ENCODE data around the gene MIB2. TPM values are rescaled to one million over a fixed set of nuclear protein-coding genes. Genes with fewer than 3 reads are reported as not detected.
"Not testable (repeated sequence)": the region's sequence is repeated elsewhere in the genome, so short reads cannot be mapped to it uniquely, and the experiment has no call there.

MIB2 gene
- total RNA-seq, 4 donors from 2014 or later: 80.0 to 99.8 (median 96.6) TPM

GRCh38 chr1:1582585-1583346, 32.5 kb upstream of the MIB2 start:
- intact Hi-C loops (cut with DNase I): no loop called here
- H3K27ac ChIP-seq: no peak overlapping the region
- WGBS, 2 donors: 55 to 61% methylated on average over 5 to 6 of the region's 9 CpGs

GRCh38 chr1:1583347-1584010, 31.8 kb upstream of the MIB2 start:
- intact Hi-C loops (cut with DNase I): no loop called here
- TF ChIP-seq POLR2A (IDR thresholded peaks at IDR 0.05): no peak
- TF ChIP-seq, protein P1, sequence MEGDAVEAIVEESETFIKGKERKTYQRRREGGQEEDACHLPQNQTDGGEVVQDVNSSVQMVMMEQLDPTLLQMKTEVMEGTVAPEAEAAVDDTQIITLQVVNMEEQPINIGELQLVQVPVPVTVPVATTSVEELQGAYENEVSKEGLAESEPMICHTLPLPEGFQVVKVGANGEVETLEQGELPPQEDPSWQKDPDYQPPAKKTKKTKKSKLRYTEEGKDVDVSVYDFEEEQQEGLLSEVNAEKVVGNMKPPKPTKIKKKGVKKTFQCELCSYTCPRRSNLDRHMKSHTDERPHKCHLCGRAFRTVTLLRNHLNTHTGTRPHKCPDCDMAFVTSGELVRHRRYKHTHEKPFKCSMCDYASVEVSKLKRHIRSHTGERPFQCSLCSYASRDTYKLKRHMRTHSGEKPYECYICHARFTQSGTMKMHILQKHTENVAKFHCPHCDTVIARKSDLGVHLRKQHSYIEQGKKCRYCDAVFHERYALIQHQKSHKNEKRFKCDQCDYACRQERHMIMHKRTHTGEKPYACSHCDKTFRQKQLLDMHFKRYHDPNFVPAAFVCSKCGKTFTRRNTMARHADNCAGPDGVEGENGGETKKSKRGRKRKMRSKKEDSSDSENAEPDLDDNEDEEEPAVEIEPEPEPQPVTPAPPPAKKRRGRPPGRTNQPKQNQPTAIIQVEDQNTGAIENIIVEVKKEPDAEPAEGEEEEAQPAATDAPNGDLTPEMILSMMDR (IDR thresholded peaks at IDR 0.05): no peak

More at GRCh38 chr1:1582585-1583346, 32.5 kb upstream of the MIB2 start:
- Histone ChIP-seq H3K36me3 (no peaks in the 10 kb centered on the region), H3K4me3 (no peak overlapping the region), H3K27me3 (peaks cover 0 to 73% (median 0%) of the 10 kb centered on the region in 4 donors), H3K4me1 (peaks cover 0 to 8% (median 0%) of the 10 kb centered on the region in 3 donors), H3K9me3 (no peaks in the 10 kb centered on the region)
- no peak for DNase-seq
- TF ChIP-seq POLR2A (IDR thresholded peaks at IDR 0.05): no peak

DNA sequence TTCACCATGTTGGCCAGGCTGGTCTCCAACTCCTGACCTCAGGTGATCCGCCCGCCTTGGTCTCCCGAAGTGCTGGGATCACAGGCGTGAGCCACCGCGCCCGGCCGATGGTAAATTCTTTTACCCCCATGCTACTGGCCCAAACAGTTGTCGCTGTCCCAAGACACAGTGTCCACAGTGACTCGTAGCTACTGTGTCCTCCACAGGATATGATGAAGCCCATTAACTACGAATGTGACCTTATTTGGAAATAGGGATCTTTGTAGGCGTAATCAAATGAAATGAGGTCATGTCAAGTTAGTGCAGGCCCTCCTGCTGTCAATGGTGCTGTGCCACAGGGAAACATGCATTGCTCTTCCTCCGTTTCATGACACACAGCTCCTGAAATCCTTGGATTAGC, 23.8 kb upstream of the MIB2 start:
- TF ChIP-seq POLR2A (IDR thresholded peaks at IDR 0.05): no peak
- TF ChIP-seq, protein P1 (IDR thresholded peaks at IDR 0.05): no peak
- intact Hi-C loops (cut with DNase I): no loop called here
- H3K9me3 ChIP-seq: no peaks in the 10 kb centered on the region
- no peak overlapping the region for H3K27ac ChIP-seq
- H3K36me3 ChIP-seq: no peaks in the 10 kb centered on the region
- peaks cover 0 to 54% (median 0%) of the 10 kb centered on the region in 4 donors for H3K27me3 ChIP-seq
- no peak overlapping the region for H3K4me3 ChIP-seq
- H3K4me1 ChIP-seq: no peaks in the 10 kb centered on the region
- WGBS, 2 donors: 77 to 98% methylated on average over 9 to 10 of the region's 13 CpGs
- no peak for DNase-seq

More at GRCh38 chr1:1583347-1584010, 31.8 kb upstream of the MIB2 start:
- peaks cover 0 to 72% (median 0%) of the 10 kb centered on the region in 4 donors for H3K27me3 ChIP-seq
- H3K27ac ChIP-seq: no peak overlapping the region
- DNase-seq: no peak
- no peaks in the 10 kb centered on the region for H3K9me3 ChIP-seq
- H3K4me1 ChIP-seq: peaks cover 0 to 8% (median 0%) of the 10 kb centered on the region in 3 donors
- 83 to 86% methylated on average over 21 of the region's 23 CpGs for WGBS, 2 donors
- H3K36me3 ChIP-seq: no peaks in the 10 kb centered on the region
- H3K4me3 ChIP-seq: no peak overlapping the region

DNA sequence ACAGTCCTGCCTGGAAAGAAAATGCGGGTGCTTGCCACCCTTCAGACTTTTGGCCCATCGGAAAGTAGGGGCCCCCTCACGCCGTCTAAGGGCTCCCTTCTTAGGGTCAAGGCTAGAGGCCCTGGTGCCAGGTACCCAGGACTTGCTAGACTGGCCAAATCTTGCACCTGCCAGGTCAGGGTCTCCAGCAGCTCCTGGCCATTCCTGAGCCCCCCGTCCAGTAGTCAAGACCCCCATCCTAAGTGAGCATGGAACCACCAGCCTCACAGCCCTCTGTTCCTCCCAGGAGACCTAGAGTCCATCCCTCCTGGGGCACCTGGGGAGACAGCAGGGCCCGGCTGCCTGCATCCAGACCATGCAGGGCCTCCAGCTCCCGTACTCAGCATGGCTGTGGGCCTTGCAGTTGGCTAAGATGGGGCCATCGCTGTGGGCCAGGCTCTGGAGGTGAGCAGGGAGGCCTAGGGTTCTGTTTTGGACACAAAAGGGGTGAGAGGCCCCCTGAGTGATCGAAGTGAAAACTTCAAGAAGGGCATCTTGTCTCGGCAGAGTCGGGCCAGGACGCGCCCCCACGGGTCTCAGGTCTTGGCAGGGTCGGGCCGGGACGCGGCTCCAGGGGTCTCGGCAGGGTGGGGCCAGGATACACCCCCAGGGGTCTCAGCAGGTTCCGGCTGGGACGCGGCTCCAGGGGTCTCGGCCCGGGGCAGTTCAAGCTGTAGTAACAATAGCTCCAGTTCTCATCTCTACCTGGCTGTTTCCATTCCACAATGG, 21.3 kb upstream of the MIB2 start:
- DNase-seq: no peak
- no peak for TF ChIP-seq POLR2A (IDR thresholded peaks at IDR 0.05)
- TF ChIP-seq, protein P1 (IDR thresholded peaks at IDR 0.05): no peak
- intact Hi-C loops (cut with DNase I): no loop called here

DNA sequence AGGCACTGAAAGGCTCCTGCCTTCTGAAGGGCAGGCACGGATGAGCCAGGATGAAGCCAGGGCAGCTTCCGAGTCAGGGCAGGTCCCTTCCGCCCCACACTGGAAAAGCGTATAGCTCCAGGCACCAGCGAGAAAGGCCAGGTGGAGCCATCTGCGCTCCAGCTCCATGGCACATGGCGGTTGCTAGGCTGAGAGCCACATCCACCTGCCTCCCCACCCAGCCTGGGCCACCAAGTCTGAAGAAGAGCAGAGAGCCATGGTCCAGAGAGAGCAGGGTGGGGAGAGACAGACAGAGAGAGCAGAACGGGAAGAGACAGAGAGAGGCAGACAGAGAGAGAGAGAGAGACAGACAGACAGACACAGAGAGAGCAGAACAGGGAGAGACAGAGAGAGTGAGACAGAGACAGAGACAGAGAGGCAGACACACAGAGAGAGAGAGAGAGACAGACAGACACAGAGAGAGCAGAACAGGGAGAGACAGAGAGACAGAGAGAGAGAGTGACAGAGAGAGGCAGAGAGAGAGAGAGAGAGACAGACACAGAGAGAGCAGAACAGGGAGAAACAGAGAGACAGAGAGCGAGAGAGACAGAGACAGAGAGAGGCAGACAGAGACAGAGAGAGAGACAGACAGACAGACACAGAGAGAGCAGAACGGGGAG, 20.6 kb upstream of the MIB2 start:
- Histone ChIP-seq H3K4me3 (no peak overlapping the region), H3K4me1 (peaks cover 10 to 28% (median 17%) of the 10 kb centered on the region in 3 donors), H3K36me3 (no peaks in the 10 kb centered on the region), H3K27me3 (peaks cover 0 to 60% (median 0%) of the 10 kb centered on the region in 4 donors), H3K27ac (no peak overlapping the region), H3K9me3 (no peaks in the 10 kb centered on the region)
- 52 to 54% methylated on average over 3 to 6 of the region's 10 CpGs for WGBS, 2 donors
- intact Hi-C loops (cut with DNase I): no loop called here
- DNase-seq: no peak
- TF ChIP-seq, protein P1 (IDR thresholded peaks at IDR 0.05): no peak
- TF ChIP-seq POLR2A (IDR thresholded peaks at IDR 0.05): no peak

More for the DNA sequence above, 21.3 kb upstream of the MIB2 start:
- Histone ChIP-seq H3K4me3 (no peak overlapping the region), H3K4me1 (peaks cover 7 to 22% (median 10%) of the 10 kb centered on the region in 3 donors), H3K27ac (no peak overlapping the region), H3K9me3 (no peaks in the 10 kb centered on the region), H3K27me3 (peaks cover 0 to 59% (median 0%) of the 10 kb centered on the region in 4 donors), H3K36me3 (no peaks in the 10 kb centered on the region)
- 84 to 94% methylated on average over 4 to 7 of the region's 24 CpGs for WGBS, 2 donors

DNA sequence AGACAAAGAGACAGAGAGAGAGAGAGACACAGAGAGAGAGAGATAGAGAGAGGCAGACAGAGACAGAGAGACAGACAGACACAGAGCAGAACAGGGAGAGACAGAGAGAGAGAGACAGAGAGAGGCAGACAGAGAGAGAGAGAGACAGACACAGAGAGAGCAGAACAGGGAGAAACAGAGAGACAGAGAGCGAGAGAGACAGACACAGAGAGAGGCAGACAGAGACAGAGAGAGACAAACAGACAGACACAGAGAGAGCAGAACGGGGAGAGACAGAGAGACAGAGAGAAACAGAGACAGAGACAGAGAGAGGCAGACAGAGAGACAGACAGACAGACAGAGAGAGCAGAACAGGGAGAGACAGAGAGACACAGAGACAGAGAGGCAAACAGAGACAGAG, 20.0 kb upstream of the MIB2 start:
- WGBS, 2 donors: 75 to 91% methylated on average over 2 of the region's 2 CpGs
- intact Hi-C loops (cut with DNase I): not testable (repeated sequence)
- peaks cover 10 to 31% (median 21%) of the 10 kb centered on the region in 3 donors for H3K4me1 ChIP-seq

More for the DNA sequence above, 20.0 kb upstream of the MIB2 start:
- H3K27me3 ChIP-seq: peaks cover 0 to 57% (median 0%) of the 10 kb centered on the region in 4 donors
- H3K27ac ChIP-seq, H3K36me3 ChIP-seq, DNase-seq, H3K9me3 ChIP-seq, H3K4me3 ChIP-seq: not testable (repeated sequence)

Data from esophagus squamous epithelium (tissue), 5 donors.